HG03139 (cell line): ENCODE results near the gene RIPK4.
"Not testable (repeated sequence)": the region's sequence is repeated elsewhere in the genome, so short reads cannot be mapped to it uniquely, and the experiment has no call there.

Source experiments
- ATAC-seq: cut with Tn5 transposase; IDR thresholded peaks from one replicate; pipeline ENCODE4 v1.9.1; 2021; ENCODE audit not compliant: unreplicated experiment

RIPK4 gene

DNA sequence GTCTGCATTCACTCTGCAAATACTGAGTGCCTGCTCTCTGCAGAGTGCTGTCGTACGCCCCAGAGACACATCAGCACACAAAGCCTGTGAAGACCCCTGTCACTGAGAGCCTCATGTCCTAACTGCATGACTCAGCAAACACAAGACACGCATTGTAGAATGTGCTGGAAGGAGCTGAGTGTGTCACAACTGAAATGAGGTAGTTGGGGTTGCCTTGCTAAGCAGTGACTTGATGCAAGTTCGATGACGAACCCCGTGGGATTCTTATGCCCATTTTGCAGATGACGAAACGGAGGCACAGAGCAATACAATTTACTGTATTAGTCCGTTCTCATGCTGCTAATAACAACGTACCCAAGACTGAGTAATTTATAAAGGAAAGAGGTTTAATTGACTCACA lies 65.1 kb downstream of the RIPK4 start:
- ATAC-seq, result no peak

DNA sequence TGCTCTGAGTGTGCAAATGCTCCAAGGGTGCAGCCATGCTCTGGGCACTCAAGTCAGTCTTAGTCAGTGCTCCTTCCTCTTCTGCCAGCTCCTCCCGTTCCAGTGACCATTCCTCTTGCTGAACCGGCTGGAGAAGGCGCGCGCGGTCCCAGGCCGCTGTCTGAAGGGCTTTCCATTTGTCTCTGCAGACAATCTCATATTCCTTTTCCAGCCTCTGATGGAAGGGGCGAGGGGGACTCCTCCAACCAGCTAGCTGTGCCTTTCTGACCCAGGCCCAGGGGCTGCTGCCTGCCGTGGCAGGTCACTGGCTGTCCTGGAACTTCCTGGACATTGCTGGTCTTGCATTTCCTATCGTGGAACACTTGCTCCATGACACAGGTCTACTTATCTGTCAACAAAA lies 67.5 kb downstream of the RIPK4 start:
- ATAC-seq, result no peak

DNA sequence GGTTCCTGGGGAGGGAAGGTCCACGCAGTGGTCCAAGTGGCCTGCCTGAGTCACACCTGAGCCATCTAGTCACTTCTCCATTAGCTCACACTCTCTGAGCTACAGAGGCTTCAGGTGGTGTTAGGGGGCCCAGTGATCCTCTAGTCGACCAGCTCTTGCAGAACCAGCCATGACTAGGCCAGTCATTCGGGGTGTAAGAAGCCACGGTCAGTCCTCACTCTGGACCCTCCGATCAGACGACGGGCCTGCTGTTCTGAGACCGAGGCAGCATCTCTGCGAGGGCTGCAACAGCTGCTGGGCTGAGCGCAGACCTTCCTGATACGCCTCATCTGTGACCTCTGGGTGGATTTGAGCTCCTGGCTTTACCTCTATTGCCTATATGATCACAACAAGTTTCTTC lies 68.8 kb downstream of the RIPK4 start:
- ATAC-seq, result no peak

DNA sequence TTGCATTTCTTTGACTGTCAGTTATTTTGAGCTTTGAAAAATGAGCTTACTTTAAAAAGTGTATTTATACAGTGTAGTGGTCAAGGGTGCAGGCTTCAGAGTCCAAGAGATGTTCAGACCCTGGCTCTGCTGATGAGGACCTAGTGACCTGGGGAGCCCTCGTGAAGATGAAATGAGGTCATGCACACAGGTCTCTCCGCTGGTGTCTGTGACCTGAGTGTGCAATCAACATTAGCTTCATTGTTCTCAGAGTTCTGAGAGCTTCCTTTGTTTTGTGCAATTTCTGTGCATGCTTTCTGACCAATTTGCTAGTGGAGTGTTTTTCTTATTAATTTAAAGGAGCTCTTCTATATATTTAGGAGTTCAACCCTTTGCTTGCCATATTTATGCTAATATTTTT lies 71.3 kb downstream of the RIPK4 start:
- no peak for ATAC-seq

DNA sequence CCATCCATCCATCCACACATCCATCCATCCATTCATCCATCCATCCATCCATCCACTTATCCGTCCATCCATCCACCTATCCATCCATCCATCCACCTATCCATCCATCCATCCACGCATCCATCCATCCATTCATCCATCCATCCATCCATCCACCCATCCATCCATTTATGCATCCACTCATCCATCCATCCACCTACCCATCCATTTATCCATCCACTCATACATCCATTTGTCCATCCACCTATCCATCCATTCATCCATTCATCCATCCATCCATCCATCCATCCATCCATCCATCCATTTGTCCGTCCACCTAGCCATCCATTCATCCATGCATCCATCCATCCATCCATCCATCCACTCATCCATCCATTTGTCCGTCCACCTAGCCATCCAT lies 72.8 kb downstream of the RIPK4 start:
- ATAC-seq, result not testable (repeated sequence)

DNA sequence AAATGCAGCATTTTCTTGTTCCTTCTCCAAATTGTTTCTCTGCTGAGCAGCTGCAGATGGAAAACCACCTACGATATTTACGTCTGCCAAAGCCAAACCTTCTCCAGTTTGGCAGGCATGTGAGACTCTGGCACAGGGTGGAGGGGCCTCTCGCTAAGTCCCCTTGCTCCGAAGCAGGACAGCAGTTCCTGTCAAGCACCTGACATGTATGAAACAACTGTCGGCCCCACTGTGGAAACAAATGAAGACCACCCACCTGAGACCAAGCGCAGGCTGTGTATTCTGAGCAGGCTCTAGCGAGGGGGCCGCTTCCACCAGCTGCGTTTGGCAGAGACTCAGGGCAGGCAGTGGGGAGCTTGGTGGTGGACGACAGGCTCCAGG lies 74.7 kb downstream of the RIPK4 start:
- no peak for ATAC-seq

DNA sequence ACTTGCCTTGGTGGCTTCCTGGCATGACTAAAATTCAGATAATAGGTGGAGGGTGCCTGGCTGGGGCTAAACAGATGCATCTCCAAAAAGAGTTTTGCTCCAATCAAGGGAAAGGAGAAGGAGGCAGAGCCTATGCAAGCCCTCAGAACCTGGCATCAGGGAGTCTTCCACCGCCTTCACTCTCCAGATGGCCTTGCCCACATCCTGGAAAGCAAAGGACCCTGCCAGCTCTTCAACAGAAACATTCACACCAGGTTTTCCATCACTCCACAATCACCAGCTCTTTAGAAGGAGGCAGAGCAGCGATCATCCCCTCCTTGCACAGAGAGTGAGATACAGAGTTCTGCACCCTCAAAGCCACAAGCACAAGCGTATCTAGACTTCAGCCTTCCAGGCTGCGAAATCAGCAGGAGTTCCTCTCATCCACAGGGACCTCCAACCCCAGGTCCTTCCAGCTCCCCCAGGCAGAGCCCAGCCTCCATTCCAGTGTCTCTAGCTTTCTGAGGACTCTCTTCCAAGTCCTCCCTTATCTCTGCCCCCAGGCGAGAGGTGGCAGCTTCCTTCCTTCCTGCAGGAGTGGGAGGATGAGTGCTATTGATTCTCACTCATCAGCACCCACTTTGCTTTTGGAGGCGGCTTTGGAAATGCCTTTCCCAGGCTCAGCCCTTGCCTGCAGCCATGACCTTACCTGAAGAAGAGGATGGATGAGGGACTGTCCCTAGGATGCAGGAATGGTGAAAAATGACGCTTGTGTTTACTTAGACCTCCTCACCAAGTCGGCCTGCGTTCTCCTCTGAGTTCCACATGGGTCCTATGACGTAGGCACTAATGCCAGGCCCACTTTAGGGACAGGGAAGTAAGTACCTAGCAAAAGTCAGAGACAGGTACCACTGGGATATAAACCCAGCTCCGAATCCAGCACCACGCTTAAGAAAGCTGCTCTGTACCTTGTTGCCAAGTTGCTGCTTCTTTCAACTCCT lies 75.4 kb downstream of the RIPK4 start:
- no peak for ATAC-seq
